A549 treated with Hydrocortisone at 1 μM for 4 hours (cell line): ENCODE measurements around the gene NEK8. TPM values are rescaled to one million over a fixed set of nuclear protein-coding genes. Genes with fewer than 3 reads are reported as not detected.

ENCODE experiments used
- total RNA-seq: library from RNA; stranded (reverse); fragments of 200-300 nt; extraction: Qiagen RNA extraction; gene quantifications from 5 replicates; pipeline ENCODE4 v1.2.3, GENCODE V29; 2022

Gene NEK8
- 3.6 to 4.7 TPM (median 4.2 TPM) in 5 replicates for total RNA-seq

DNA sequence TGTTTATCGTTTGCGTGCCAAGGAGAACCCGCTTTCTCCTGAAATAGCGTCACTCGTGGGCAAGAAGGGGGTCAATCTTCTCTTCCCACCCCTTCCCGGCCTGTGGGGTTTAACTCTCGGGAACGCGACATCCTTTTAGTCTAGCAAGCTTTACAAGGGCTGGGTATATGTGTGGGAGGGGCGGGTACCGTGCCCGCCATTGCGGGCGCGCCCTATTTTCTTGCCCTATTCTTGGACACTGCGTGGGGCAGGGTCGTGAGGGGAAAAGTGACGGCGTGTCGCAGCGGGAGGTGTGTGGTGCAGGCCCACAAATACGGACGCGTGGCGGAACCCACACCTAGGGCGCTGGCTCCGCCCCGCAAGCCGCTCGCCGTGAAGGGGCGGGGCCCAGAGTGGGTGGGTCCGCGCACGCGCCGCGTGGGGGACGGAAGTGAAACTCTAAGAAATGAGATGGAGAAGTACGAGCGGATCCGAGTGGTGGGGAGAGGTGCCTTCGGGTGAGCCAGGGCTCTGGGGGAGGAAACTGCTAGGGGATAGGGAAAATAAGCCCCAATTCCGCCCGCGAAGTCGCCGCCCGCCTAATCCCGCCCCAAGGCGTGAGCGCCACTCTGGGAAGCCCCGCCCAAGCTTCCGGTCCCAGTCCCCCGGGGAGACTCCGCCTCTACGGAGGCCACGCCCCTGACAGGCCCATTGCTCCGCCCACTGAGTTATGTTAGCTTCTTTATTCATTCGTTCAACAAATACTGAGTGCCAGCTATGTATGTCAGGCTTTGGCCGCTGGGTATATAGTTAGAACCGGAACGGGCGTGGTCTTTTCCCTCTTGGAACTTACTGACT, at the start of gene NEK8:
TSS of gene NEK8 (plus strand) at position 425 of the 837 bp plus-strand sequence. CDS start at position 451, 26 bp downstream.

GRCh38 chr17:28711723-28712031, 16.9 kb upstream of the NEK8 start, which contains the start of gene PROCA1:
TSS of gene PROCA1 (minus strand) at chr17:28711888. CDS start at chr17:28711660, 228 bp downstream.

DNA sequence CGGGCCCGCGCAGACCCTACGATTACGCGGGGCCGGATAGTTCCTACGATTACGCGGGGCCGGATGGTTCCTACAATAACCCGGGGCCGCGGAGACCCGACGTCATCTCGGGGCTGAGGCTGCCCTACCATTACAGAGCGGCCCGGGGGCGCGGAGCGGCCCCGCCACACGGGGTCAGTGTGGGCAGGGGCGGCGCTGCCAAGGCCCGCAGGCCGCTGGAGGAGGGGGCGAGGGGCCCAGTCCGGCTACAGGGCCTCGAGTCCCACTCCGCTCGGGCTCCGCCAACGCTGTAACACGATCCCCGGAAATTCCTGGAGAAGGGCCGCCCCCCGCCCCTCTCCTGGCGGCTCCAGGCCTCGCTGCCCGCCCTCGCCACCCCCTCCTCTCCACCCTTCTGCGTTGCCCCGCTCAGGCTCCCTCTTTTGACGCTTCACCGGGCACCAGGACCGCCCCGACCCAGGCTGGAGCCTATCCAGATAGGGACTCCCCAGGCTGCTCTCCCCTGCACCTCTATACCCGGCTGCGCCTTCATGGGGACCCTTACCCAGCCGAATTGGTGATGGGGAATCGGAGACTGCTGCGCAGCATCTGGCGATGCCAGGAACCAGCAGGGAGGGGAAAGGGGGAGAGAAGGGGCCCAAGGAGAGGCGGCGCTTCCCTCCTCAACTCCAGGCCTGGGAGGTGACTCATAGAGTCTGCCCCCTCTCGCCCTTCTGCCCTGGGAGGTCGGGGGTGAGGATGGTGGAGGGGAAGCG, 10.8 kb upstream of the NEK8 start, which contains the start of gene RAB34:
TSS of gene RAB34 (minus strand) at position 291 of the 755 bp plus-strand sequence. CDS start 602 bp downstream, outside the sequence.

GRCh38 chr17:28726226-28726626, 2.4 kb upstream of the NEK8 start, which contains the start of gene TLCD1:
TSS of gene TLCD1 (minus strand) at chr17:28726233. CDS start at chr17:28726097, 136 bp downstream.

DNA sequence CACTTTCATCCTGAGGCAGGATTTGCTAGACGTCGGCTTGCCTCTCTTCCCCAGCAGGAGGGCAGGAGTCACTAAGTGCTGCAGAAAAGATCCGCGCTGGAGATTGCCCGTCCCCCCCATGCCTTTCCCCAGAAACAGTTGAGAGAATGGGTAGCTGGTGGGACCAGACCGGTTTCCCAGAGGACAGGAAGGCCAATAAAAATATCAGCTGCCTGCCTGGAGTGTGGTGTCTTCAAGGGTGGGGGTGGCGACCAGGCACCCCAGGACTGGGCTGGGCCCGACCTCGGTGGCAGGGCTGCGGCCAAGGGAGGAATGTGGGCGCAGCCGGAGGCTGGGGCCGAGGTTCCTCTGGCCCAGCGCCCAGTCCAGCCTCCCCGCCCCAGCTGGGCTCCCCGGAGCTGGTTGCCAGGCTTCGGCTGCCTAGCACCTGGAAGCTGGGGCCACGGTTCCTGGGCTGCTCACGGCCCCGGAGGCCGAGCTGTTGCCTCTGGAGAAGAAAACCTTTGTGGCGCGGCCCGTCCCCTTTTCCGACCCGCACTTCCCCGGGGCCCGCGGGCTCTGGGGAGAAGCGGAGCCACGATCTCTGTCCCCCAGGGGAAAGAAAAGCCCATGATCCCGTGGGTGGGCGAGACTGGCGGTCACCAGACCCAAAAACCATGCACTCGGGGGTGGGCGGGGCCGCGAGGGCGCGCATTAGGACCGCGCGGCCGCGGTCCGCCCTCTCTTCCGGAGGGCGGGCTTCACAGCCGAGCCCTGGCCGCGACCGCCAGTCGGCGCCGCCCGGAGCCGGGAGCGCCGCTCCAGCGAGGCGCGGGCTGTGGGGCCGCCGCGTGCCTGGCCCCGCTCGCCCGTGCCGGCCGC, 14.9 kb downstream of the NEK8 start, which contains the start of gene TRAF4:
TSS of gene TRAF4 (plus strand) at position 769 of the 861 bp plus-strand sequence. CDS start 102 bp downstream, outside the sequence.

Other genes starting within 250 kb of the NEK8 start
- gene FOXN1, start 222.4 kb upstream of the NEK8 start, total RNA-seq, result 0.02 to 0.05 TPM in 2 of 5 replicates, not detected in the others
- 24.2 to 31.7 TPM (median 27.6 TPM) in 5 replicates for gene UNC119, start 176.2 kb upstream of the NEK8 start, total RNA-seq
- 54.6 to 64.5 TPM (median 63.2 TPM) in 5 replicates for gene PIGS, start 157.3 kb upstream of the NEK8 start, total RNA-seq
- gene ALDOC, start 151.9 kb upstream of the NEK8 start, total RNA-seq, result 1.3 to 2.7 TPM (median 2.1 TPM) in 5 replicates
- 67.0 to 80.7 TPM (median 73.4 TPM) in 5 replicates for gene SPAG5, start 129.8 kb upstream of the NEK8 start, total RNA-seq
- 3.1 to 5.5 TPM (median 3.9 TPM) in 5 replicates for gene RSKR, start 114.6 kb upstream of the NEK8 start, total RNA-seq
- 47.0 to 74.1 TPM (median 53.2 TPM) in 5 replicates for gene BLTP2, start 83.6 kb upstream of the NEK8 start, total RNA-seq
- 80.3 to 86.5 TPM (median 81.6 TPM) in 5 replicates for gene SDF2, start 66.9 kb upstream of the NEK8 start, total RNA-seq
- gene SUPT6H, start 66.6 kb upstream of the NEK8 start, total RNA-seq, result 68.7 to 82.6 TPM (median 69.4 TPM) in 5 replicates
- 0.93 to 1.2 TPM (median 1.2 TPM) in 5 replicates for gene PROCA1, start 16.9 kb upstream of the NEK8 start, total RNA-seq
- 210 to 239 TPM (median 227 TPM) in 5 replicates for gene RAB34, start 10.9 kb upstream of the NEK8 start, total RNA-seq
- gene RPL23A, start 8.8 kb upstream of the NEK8 start, total RNA-seq, result 1,477 to 2,445 TPM (median 2,273 TPM) in 5 replicates
- 29.1 to 47.2 TPM (median 43.1 TPM) in 5 replicates for gene TLCD1, start 2.6 kb upstream of the NEK8 start, total RNA-seq
- 61.0 to 85.9 TPM (median 81.0 TPM) in 5 replicates for gene TRAF4, start 15.2 kb downstream of the NEK8 start, total RNA-seq
- gene FAM222B, start 114.0 kb downstream of the NEK8 start, total RNA-seq, result 37.6 to 44.6 TPM (median 41.0 TPM) in 5 replicates
- 86.8 to 92.5 TPM (median 88.1 TPM) in 5 replicates for gene ERAL1, start 126.2 kb downstream of the NEK8 start, total RNA-seq
- 78.7 to 90.2 TPM (median 85.3 TPM) in 5 replicates for gene FLOT2, start 168.9 kb downstream of the NEK8 start, total RNA-seq
- 5.6 to 6.9 TPM (median 6.5 TPM) in 5 replicates for gene DHRS13, start 174.3 kb downstream of the NEK8 start, total RNA-seq
- gene PHF12, start 222.7 kb downstream of the NEK8 start, total RNA-seq, result 29.2 to 36.2 TPM (median 32.2 TPM) in 5 replicates